ENCODE results near the gene CNGB1. TPM values are rescaled to one million over a fixed set of nuclear protein-coding genes. Genes with fewer than 3 reads are reported as not detected.

The CNGB1 gene
- polyA plus RNA-seq, 1 donor from 2014 or later = 20.7 TPM

DNA sequence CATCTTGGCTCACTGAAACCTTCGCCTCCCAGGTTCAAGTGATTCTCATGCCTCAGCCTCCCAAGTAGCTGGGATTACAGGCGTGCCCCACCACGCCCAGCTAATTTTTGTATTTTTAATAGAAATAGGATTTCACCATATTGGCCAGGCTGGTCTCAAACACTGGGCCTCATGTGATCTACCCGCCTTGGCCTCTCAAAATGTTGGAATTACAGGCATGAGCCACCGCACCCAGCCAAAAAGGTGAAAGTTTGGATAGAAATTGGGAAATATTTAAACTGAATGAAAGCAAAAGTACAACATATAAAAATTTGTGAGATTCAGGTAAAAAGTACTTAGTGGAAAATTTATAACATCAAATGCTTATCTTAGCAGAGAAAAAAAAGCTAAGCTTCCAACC lies 115.7 kb downstream of the CNGB1 start:
- Histone ChIP-seq H3K9ac (ENCODE audit: low read length) (no peak overlapping the region), H3K27me3 (ENCODE audit: insufficient read depth, low read depth, low read length) (peaks cover 26% of the 10 kb centered on the region), H3K4me3 (ENCODE audit: low read length) (no peak overlapping the region), H4K20me1 (ENCODE audit: insufficient read depth) (no peaks in the 10 kb centered on the region), H3F3A (ENCODE audit: insufficient read depth, low read length, poor library complexity, severe bottlenecking) (no peaks in the 10 kb centered on the region), H3K79me2 (replicated peaks; ENCODE audit: insufficient read depth, low read length) (no peaks in the 10 kb centered on the region), H3K4me2 (ENCODE audit: low read length) (no peak overlapping the region), H3K9me2 (ENCODE audit: insufficient read depth, low read length) (no peaks in the 10 kb centered on the region), H3K27ac (ENCODE audit: low read length) (no peak overlapping the region), H3K9me3 (ENCODE audit: low read length) (peaks cover 8% of the 10 kb centered on the region), H2AFZ (ENCODE audit: low read depth, low read length) (no peak overlapping the region), H3K36me3 (ENCODE audit: insufficient read depth, low read length) (no peaks in the 10 kb centered on the region)
- TF ChIP-seq SMC3 (conservative IDR thresholded peaks at IDR 0.05; ENCODE audit: poor library complexity) (no peak), EZH2 (IDR thresholded peaks at IDR 0.05; ENCODE audit: borderline replicate concordance, insufficient read depth, low read length, poor library complexity, severe bottlenecking) (no peak), EP300 (conservative IDR thresholded peaks at IDR 0.05; ENCODE audit: poor library complexity, severe bottlenecking) (no peak), RAD21 (conservative IDR thresholded peaks at IDR 0.05) (no peak), TAF1 (IDR thresholded peaks at IDR 0.05; ENCODE audit: low read depth) (no peak), MXI1 (conservative IDR thresholded peaks at IDR 0.05; ENCODE audit: poor library complexity, severe bottlenecking) (no peak), POLR2AphosphoS5 (IDR thresholded peaks at IDR 0.05) (no peak)
- TF ChIP-seq, protein P1, sequence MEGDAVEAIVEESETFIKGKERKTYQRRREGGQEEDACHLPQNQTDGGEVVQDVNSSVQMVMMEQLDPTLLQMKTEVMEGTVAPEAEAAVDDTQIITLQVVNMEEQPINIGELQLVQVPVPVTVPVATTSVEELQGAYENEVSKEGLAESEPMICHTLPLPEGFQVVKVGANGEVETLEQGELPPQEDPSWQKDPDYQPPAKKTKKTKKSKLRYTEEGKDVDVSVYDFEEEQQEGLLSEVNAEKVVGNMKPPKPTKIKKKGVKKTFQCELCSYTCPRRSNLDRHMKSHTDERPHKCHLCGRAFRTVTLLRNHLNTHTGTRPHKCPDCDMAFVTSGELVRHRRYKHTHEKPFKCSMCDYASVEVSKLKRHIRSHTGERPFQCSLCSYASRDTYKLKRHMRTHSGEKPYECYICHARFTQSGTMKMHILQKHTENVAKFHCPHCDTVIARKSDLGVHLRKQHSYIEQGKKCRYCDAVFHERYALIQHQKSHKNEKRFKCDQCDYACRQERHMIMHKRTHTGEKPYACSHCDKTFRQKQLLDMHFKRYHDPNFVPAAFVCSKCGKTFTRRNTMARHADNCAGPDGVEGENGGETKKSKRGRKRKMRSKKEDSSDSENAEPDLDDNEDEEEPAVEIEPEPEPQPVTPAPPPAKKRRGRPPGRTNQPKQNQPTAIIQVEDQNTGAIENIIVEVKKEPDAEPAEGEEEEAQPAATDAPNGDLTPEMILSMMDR (IDR thresholded peaks at IDR 0.05; ENCODE audit: poor library complexity, severe bottlenecking) = no peak
- TF ChIP-seq, protein P2, sequence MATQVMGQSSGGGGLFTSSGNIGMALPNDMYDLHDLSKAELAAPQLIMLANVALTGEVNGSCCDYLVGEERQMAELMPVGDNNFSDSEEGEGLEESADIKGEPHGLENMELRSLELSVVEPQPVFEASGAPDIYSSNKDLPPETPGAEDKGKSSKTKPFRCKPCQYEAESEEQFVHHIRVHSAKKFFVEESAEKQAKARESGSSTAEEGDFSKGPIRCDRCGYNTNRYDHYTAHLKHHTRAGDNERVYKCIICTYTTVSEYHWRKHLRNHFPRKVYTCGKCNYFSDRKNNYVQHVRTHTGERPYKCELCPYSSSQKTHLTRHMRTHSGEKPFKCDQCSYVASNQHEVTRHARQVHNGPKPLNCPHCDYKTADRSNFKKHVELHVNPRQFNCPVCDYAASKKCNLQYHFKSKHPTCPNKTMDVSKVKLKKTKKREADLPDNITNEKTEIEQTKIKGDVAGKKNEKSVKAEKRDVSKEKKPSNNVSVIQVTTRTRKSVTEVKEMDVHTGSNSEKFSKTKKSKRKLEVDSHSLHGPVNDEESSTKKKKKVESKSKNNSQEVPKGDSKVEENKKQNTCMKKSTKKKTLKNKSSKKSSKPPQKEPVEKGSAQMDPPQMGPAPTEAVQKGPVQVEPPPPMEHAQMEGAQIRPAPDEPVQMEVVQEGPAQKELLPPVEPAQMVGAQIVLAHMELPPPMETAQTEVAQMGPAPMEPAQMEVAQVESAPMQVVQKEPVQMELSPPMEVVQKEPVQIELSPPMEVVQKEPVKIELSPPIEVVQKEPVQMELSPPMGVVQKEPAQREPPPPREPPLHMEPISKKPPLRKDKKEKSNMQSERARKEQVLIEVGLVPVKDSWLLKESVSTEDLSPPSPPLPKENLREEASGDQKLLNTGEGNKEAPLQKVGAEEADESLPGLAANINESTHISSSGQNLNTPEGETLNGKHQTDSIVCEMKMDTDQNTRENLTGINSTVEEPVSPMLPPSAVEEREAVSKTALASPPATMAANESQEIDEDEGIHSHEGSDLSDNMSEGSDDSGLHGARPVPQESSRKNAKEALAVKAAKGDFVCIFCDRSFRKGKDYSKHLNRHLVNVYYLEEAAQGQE (IDR thresholded peaks at IDR 0.05; ENCODE audit: borderline replicate concordance) = no peak

DNA sequence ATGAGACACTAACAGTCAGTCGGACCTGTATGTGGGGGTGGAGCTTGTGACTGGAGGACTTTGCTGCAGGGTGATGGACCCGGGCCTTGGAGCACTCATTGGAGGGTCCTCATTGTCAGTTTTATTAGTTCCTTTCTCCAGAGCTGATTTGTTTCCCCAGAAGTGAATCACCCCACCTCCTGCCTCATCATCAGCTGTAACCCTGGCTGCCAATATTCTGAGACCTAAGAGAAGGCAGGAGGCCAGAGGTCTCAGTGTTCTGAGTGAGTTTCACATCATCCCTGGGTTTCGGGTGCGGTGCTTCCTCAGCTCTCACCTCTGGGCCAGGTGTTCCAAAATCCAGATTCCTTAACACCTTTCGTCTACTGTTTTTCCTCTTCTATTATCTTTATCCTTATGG lies 118.7 kb downstream of the CNGB1 start:
- Histone ChIP-seq H3K9ac (ENCODE audit: low read length) (no peak overlapping the region), H4K20me1 (ENCODE audit: insufficient read depth) (no peaks in the 10 kb centered on the region), H3K9me3 (ENCODE audit: low read length) (peaks cover 8% of the 10 kb centered on the region), H3K27me3 (ENCODE audit: insufficient read depth, low read depth, low read length) (peaks cover 20% of the 10 kb centered on the region), H3K4me2 (ENCODE audit: low read length) (no peak overlapping the region), H3K4me3 (ENCODE audit: low read length) (no peak overlapping the region), H3K9me2 (ENCODE audit: insufficient read depth, low read length) (no peaks in the 10 kb centered on the region), H3K27ac (ENCODE audit: low read length) (no peak overlapping the region), H3K79me2 (replicated peaks; ENCODE audit: insufficient read depth, low read length) (no peaks in the 10 kb centered on the region), H3F3A (ENCODE audit: insufficient read depth, low read length, poor library complexity, severe bottlenecking) (no peaks in the 10 kb centered on the region), H2AFZ (ENCODE audit: low read depth, low read length) (no peak overlapping the region), H3K36me3 (ENCODE audit: insufficient read depth, low read length) (no peaks in the 10 kb centered on the region)
- TF ChIP-seq SMC3 (conservative IDR thresholded peaks at IDR 0.05; ENCODE audit: poor library complexity) (no peak), MXI1 (conservative IDR thresholded peaks at IDR 0.05; ENCODE audit: poor library complexity, severe bottlenecking) (no peak), RAD21 (conservative IDR thresholded peaks at IDR 0.05) (no peak), EP300 (conservative IDR thresholded peaks at IDR 0.05; ENCODE audit: poor library complexity, severe bottlenecking) (no peak), TAF1 (IDR thresholded peaks at IDR 0.05; ENCODE audit: low read depth) (no peak), POLR2AphosphoS5 (IDR thresholded peaks at IDR 0.05) (no peak), EZH2 (IDR thresholded peaks at IDR 0.05; ENCODE audit: borderline replicate concordance, insufficient read depth, low read length, poor library complexity, severe bottlenecking) (no peak)
- TF ChIP-seq, protein P2 (IDR thresholded peaks at IDR 0.05; ENCODE audit: borderline replicate concordance) = no peak
- TF ChIP-seq, protein P1 (IDR thresholded peaks at IDR 0.05; ENCODE audit: poor library complexity, severe bottlenecking) = no peak

Data from neural cell (in vitro differentiated cells).